K562 (cell line): ENCODE measurements around the gene SDE2. TPM values are rescaled to one million over a fixed set of nuclear protein-coding genes. Genes with fewer than 3 reads are reported as not detected.

Experiments used
- ATAC-seq: fragments of 200-7000 bp; cut with Tn5 transposase; 3 replicates; pipeline ENCODE4 v1.9.1; 2020; ENCODE audit warnings: moderate library complexity
- BruUV-seq: library from RNA; stranded (reverse); fragments of 400-500 nt; replicated peaks from 2 replicates; lab custom pipeline; 2021; lab: Mats Ljungman, UMichigan
- CTCF ChIA-PET: fragments of 300-600 bp; formaldehyde crosslinking; extraction: SDS; loops from one replicate; lab custom pipeline; 2021; ENCODE audit warnings: low intra/inter-chr PET ratio; lab: Yijun Ruan, JAX
- POLR2A ChIA-PET: fragments of 300-600, 350-650 bp; sonication (Branson Sonifier 250); formaldehyde crosslinking; extraction: SDS; loops from one replicate; lab custom pipeline; 2021; ENCODE audit warnings: antibody characterized with exemption, inconsistent platforms; lab: Yijun Ruan, JAX
- DNase-seq, 4 experiments: peaks; one replicate each; pipeline versions ENCODE4 v3.0.0 to v3.0.0-alpha.2; 2011 to 2018; ENCODE audit warnings: low spot score in 3 of 4, mixed read lengths in 3 of 4; ENCODE audit errors: extremely low read depth in 1 of 4
- FAIRE-seq: peaks from 2 replicates; lab custom pipeline; 2011; peaks lifted over from hg19 to GRCh38; lab: Jason Lieb, UNC
- H2AFZ ChIP-seq: 2 replicates; pipeline ENCODE4 v1.6.0; 2011; ENCODE audit warnings: low read depth, low read length, control low read depth, inconsistent platforms
- H3K27ac ChIP-seq: fragments of 200-600 bp; 3 replicates; pipeline ENCODE4 v1.8.0; 2011; ENCODE audit warnings: low read depth, mild to moderate bottlenecking, control low read depth, inconsistent platforms, low read length, moderate library complexity, mixed read lengths; ENCODE audit errors: extremely low read depth
- H3K27me3 ChIP-seq, 2 experiments: fragments of 300-600 bp in 1 of 2; 2 replicates in 1 of 2; 3 replicates in 1 of 2; pipeline versions ENCODE4 v1.6.0 to v1.8.0; 2011; ENCODE audit warnings: inconsistent platforms in 2 of 2, low read length in 2 of 2, mild to moderate bottlenecking in 1 of 2, mixed read lengths in 1 of 2, moderate library complexity in 1 of 2; ENCODE audit not compliant: control insufficient read depth in 2 of 2, insufficient read depth in 2 of 2
- H3K36me3 ChIP-seq: fragments of 300-600 bp; 3 replicates; pipeline ENCODE4 v1.8.0; 2011; ENCODE audit warnings: mild to moderate bottlenecking, low read length, inconsistent platforms; ENCODE audit not compliant: control insufficient read depth, insufficient read depth
- H3K4me1 ChIP-seq, 2 experiments: fragments of 200-600 bp in 1 of 2; replicated peaks in 1 of 2; 2 replicates in 1 of 2; 3 replicates in 1 of 2; pipeline versions ENCODE4 v1.5.1 to v1.8.0; 2011; ENCODE audit warnings: inconsistent platforms in 2 of 2, low read length in 2 of 2, mild to moderate bottlenecking in 1 of 2, mixed read lengths in 1 of 2, moderate library complexity in 1 of 2; ENCODE audit not compliant: control insufficient read depth in 2 of 2, insufficient read depth in 2 of 2
- H3K4me2 ChIP-seq: 2 replicates; pipeline ENCODE4 v1.6.1; 2011; ENCODE audit warnings: low read length, control low read depth, inconsistent platforms, mixed read lengths; ENCODE audit not compliant: insufficient read depth
- H3K4me3 ChIP-seq: fragments of 200-600 bp; sonication (generic), shearing (Covaris generic); 2 replicates; pipeline ENCODE4 v1.5.1; 2016; ENCODE audit warnings: control low read depth, inconsistent platforms
- H3K79me2 ChIP-seq: fragments of 200-600 bp; 3 replicates; pipeline ENCODE4 v1.8.0; 2011; ENCODE audit warnings: low read length, inconsistent platforms; ENCODE audit not compliant: control insufficient read depth, insufficient read depth
- H3K9ac ChIP-seq, 2 experiments: 2 replicates each; pipeline versions ENCODE4 v1.6.0 to v1.6.1; 2011; ENCODE audit warnings: low read depth in 2 of 2, low read length in 2 of 2, control low read depth in 1 of 2, inconsistent platforms in 1 of 2, mild to moderate bottlenecking in 1 of 2, mixed read lengths in 1 of 2; ENCODE audit not compliant: insufficient read depth in 1 of 2
- H3K9me1 ChIP-seq: one replicate; pipeline ENCODE4 v1.6.0; 2011; ENCODE audit warnings: inconsistent platforms, mild to moderate bottlenecking, low read length, moderate library complexity; ENCODE audit not compliant: control insufficient read depth, insufficient read depth
- H3K9me3 ChIP-seq: replicated peaks from 2 replicates; pipeline ENCODE4 v1.5.1; 2011; ENCODE audit warnings: low read depth, low read length, inconsistent platforms; ENCODE audit not compliant: control insufficient read depth, insufficient read depth
- H4K20me1 ChIP-seq: replicated peaks from 2 replicates; pipeline ENCODE4 v1.6.1; 2011; ENCODE audit warnings: low read length, inconsistent platforms, mixed read lengths; ENCODE audit not compliant: control insufficient read depth, insufficient read depth
- CHD2 ChIP-seq: IDR thresholded peaks from 2 replicates; pipeline ENCODE4 v1.6.1; 2011; ENCODE audit warnings: low read depth, low read length
- GMEB1 ChIP-seq: fragments of 250-450 bp; sonication (Bioruptor Pico); IDR thresholded peaks from 2 replicates; pipeline ENCODE4 v1.4.0; 2020; ENCODE audit warnings: mild to moderate bottlenecking
- KDM5B ChIP-seq: fragments of 200-600 bp; sonication (generic); IDR thresholded peaks from 2 replicates; pipeline ENCODE4 v1.6.1; 2012; ENCODE audit warnings: low read depth, mild to moderate bottlenecking, moderate library complexity, low read length, control low read depth, inconsistent platforms; ENCODE audit not compliant: insufficient replicate concordance
- STAT5B ChIP-seq: fragments of 250-450 bp; sonication (Bioruptor Pico); IDR thresholded peaks from 2 replicates; pipeline ENCODE4 v1.8.0; 2021; ENCODE audit warnings: mild to moderate bottlenecking, inconsistent platforms
- ZNF23 ChIP-seq: fragments of 250-450 bp; sonication (Bioruptor Pico); IDR thresholded peaks from 2 replicates; pipeline ENCODE4 v1.4.0; 2020; ENCODE audit warnings: mild to moderate bottlenecking
- WGBS: fragments of 100-300 bp; shearing (Covaris generic); methylation state at CpG from one replicate; pipeline ENCODE4 v1.1.6; 2016; ENCODE audit warnings: low coverage, mixed read lengths; ENCODE audit not compliant: insufficient coverage; ENCODE audit errors: missing lambda C conversion rate; 5-methylcytosine and 5-hydroxymethylcytosine counted together
- in situ Hi-C: fragments of 300-500 bp; cut with MboI; formaldehyde crosslinking; loops from 4 replicates; pipeline ENCODE4 v1.15.0; 2018; ENCODE audit warnings: inconsistent platforms, mixed read lengths
- intact Hi-C: fragments of 100-400 bp; cut with micrococcal nuclease; formaldehyde crosslinking; loops from 2 replicates; pipeline ENCODE4 v1.14.2; 2022
- polyA plus RNA-seq, 8 experiments: library from polyadenylated mRNA; depleted of rRNA in 4 of 8; stranded (reverse) in 5 of 8; unstranded in 3 of 8; fragments of >200 nt; fragmentation: Nextera tagmentation in 2 of 8; fragmentation: Illumina TruSeq in 1 of 8; extraction: Ambion mirVana in 2 of 8; extraction: Trizol in 1 of 8; gene quantifications; 2 replicates each; pipeline versions ENCODE4 v1.2.1 to v1.2.3, GENCODE V29; 2011 to 2014; ENCODE audit warnings: inconsistent platforms in 1 of 8, missing spikeins in 1 of 8
- total RNA-seq, 7 experiments: library from RNA; depleted of rRNA in 6 of 7; stranded (reverse); fragments of >200 nt in 6 of 7; fragmentation: Illumina TruSeq in 2 of 7; extraction: Trizol in 2 of 7; gene quantifications; 2 replicates each; pipeline versions ENCODE4 v1.2.1 to v1.2.3, GENCODE V29; 2011 to 2021; ENCODE audit warnings: low replicate concordance in 1 of 7

SDE2 gene
- total and polyA plus RNA-seq, 9 of the 15 experiments (the other 6 are each of a cell fraction or from before 2014, with no cell fraction given): 14.3 to 62.3 (median 46.0) TPM

GRCh38 chr1:225944951-225945350, 54.2 kb downstream of the SDE2 start:
- WGBS: 58% methylated on average over 7 of the region's 7 CpGs
- no peaks in the 10 kb centered on the region for H3K27me3 ChIP-seq
- TF ChIP-seq CHD2 (no peak), GMEB1 (CRISPR knock-in tag) (no peak), ZNF23 (CRISPR knock-in tag) (no peak), KDM5B (peak; percentile 26), STAT5B (CRISPR knock-in tag) (no peak)
- TF ChIP-seq, all 486 proteins: peak for 1
- no peak overlapping the region for H2AFZ ChIP-seq
- DNase-seq (peak in 3 of 4 experiments; percentile 9 to 14 (median 10)), FAIRE-seq (no peak), ATAC-seq (no peak)
- no peaks in the 10 kb centered on the region for H3K9me1 ChIP-seq
- H3K4me3 ChIP-seq: no peak overlapping the region
- POLR2A ChIA-PET: interaction anchor here (0.8 to 2.4 kb wide), 6 partner anchors 9 to 34 kb away, joined by 3 to 10 read pairs (median 4); no protein-coding TSS in a partner anchor
- no peak overlapping the region for H3K27ac ChIP-seq
- intact Hi-C loops: no loop called here
- H3K9me3 ChIP-seq: no peaks in the 10 kb centered on the region
- in situ Hi-C loops: no loop called here
- no peaks in the 10 kb centered on the region for H3K36me3 ChIP-seq
- no peaks in the 10 kb centered on the region for H3K79me2 ChIP-seq
- no peak overlapping the region for H3K4me2 ChIP-seq
- CTCF ChIA-PET: no interaction called here
- BruUV-seq: no TSS peak
- H3K9ac ChIP-seq: no peak overlapping the region
- H4K20me1 ChIP-seq: no peaks in the 10 kb centered on the region
- H3K4me1 ChIP-seq: peaks cover 13 to 18% of the 10 kb centered on the region in 2 experiments; a peak in 4 of 5 replicates
